T-helper 17 cell (primary cell): ENCODE measurements around the gene SLC17A9. TPM values are rescaled to one million over a fixed set of nuclear protein-coding genes. Genes with fewer than 3 reads are reported as not detected.
"Not testable (repeated sequence)": the region's sequence is repeated elsewhere in the genome, so short reads cannot be mapped to it uniquely, and the experiment has no call there.

ENCODE experiments used
- ATAC-seq: fragments of 150-1000 bp; cut with Tn5 transposase; 2 replicates; pipeline ENCODE4 v1.10.0; 2021; ENCODE audit warnings: mild to moderate bottlenecking, moderate library complexity
- DNase-seq, 3 donors: peaks; one replicate each; pipeline versions ENCODE4 v3.0.0 to v3.0.0-alpha.2; 2020 to 2021
- H3K9me3 ChIP-seq: one replicate; pipeline ENCODE4 v1.7.0; 2013; ENCODE audit warnings: low read length, mild to moderate bottlenecking; ENCODE audit not compliant: control insufficient read depth, poor library complexity, severe bottlenecking
- H3K27ac Mint-ChIP-seq: one replicate; pipeline ENCODE4 v1.8.0; 2022; ENCODE audit warnings: mild to moderate bottlenecking, moderate library complexity, mixed read lengths
- H3K27me3 Mint-ChIP-seq: one replicate; pipeline ENCODE4 v1.8.0; 2022; ENCODE audit warnings: mixed read lengths
- H3K36me3 Mint-ChIP-seq: one replicate; pipeline ENCODE4 v1.8.0; 2022; ENCODE audit warnings: low read depth, mixed read lengths
- H3K4me1 Mint-ChIP-seq: one replicate; pipeline ENCODE4 v1.8.0; 2022; ENCODE audit warnings: mild to moderate bottlenecking, mixed read lengths
- H3K4me3 Mint-ChIP-seq: one replicate; pipeline ENCODE4 v1.8.0; 2022; ENCODE audit warnings: mild to moderate bottlenecking, moderate library complexity, mixed read lengths
- total RNA-seq, 4 donors: library from RNA in 2 of 4; stranded (reverse) in 2 of 4; gene quantifications; one replicate each; pipeline ENCODE4 v1.2.3 and lab custom pipeline; 2022 to 2026

The SLC17A9 gene
- total RNA-seq, 2 donors from 2014 or later, result 0.89 to 2.4 TPM

DNA sequence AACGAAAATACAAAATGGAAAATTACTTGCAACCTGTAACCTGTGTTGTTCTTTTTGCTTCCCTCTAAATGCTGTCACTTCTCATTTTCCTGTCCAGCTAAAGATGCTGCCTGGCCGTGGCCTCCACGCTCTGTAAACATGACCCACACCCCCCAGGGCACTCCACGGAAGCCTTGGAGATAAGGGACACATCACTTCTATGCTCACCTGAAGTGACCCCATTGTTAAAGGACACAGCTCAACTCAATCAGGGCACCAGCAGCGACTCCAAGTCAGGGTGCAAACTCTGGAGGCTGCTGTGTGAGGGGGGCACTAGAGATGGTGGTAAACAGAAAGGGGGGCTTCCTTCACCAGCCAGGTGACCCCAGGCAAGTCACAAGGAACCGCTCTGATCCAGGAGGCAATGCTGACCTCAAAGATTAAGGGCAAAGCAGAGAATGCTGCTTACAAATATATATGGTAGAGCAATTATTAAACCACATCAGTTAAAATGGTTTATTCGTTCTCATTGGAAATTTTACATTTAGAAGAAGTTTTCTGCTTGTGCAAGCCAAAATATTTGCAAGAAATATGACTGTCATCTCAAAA is 39.4 kb upstream of the SLC17A9 start:
- DNase-seq (no peak), ATAC-seq (no peak)
- H3K27ac Mint-ChIP-seq, result peak overlapping the region; percentile 68
- H3K4me1 Mint-ChIP-seq, result peaks cover 47% of the 10 kb centered on the region
- peaks cover 5% of the 10 kb centered on the region for H3K36me3 Mint-ChIP-seq
- no peaks in the 10 kb centered on the region for H3K9me3 ChIP-seq
- no peaks in the 10 kb centered on the region for H3K27me3 Mint-ChIP-seq
- no peak overlapping the region for H3K4me3 Mint-ChIP-seq

DNA sequence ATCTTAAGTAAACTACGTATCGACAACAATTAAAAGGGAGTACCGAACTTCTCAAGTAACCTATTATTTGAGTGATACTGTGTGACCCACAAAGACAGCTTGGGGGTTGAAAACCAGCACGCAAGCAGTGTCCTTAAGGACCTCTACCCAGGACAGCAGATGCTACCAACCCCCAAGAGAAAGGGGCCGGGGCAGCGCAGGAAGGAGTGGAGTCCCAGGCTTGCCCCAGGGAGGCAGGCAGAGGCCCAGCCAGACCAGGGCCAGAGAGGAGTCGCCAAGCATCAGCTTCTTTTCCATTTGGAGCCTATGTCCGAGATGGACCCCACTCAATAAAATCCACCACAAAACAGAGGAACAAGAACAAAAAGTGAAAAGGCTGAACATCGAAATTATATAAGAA is 38.1 kb upstream of the SLC17A9 start:
- H3K27me3 Mint-ChIP-seq, result no peaks in the 10 kb centered on the region
- peaks cover 5% of the 10 kb centered on the region for H3K36me3 Mint-ChIP-seq
- ATAC-seq (no peak), DNase-seq (no peak)
- peaks cover 55% of the 10 kb centered on the region for H3K4me1 Mint-ChIP-seq
- peak overlapping the region; percentile 90 for H3K27ac Mint-ChIP-seq
- H3K4me3 Mint-ChIP-seq, result no peak overlapping the region
- no peaks in the 10 kb centered on the region for H3K9me3 ChIP-seq

DNA sequence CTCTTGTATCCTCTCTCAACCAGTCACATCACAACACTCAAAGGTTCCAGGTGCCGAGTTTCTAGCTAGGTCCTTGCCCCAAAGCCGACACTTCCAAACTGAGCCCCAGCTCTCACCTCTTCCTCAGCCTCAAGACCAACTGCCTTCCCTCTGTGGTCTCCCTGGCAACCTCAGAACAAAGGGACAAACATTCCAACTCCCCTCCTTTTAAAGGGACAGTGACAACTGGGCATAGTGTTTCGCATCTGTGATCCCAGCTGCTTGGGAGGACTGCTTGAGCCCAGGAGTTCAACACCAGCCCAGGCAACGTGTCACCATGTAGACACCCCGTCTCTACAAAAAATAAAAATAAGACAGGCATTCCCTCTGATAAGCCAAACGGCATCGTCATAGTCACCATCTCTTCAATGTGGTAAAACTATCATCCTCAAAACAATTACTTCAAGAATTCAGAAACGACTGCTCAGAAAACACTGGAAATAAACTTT is 37.5 kb upstream of the SLC17A9 start:
- Mint-ChIP-seq H3K36me3 (peaks cover under 1% of the 10 kb centered on the region), H3K27ac (peak overlapping the region; percentile 90), H3K27me3 (no peaks in the 10 kb centered on the region), H3K4me3 (peak overlapping the region; percentile 53), H3K4me1 (peaks cover 56% of the 10 kb centered on the region)
- ATAC-seq (peak; percentile 29), DNase-seq (no peak)
- H3K9me3 ChIP-seq, result no peaks in the 10 kb centered on the region

DNA sequence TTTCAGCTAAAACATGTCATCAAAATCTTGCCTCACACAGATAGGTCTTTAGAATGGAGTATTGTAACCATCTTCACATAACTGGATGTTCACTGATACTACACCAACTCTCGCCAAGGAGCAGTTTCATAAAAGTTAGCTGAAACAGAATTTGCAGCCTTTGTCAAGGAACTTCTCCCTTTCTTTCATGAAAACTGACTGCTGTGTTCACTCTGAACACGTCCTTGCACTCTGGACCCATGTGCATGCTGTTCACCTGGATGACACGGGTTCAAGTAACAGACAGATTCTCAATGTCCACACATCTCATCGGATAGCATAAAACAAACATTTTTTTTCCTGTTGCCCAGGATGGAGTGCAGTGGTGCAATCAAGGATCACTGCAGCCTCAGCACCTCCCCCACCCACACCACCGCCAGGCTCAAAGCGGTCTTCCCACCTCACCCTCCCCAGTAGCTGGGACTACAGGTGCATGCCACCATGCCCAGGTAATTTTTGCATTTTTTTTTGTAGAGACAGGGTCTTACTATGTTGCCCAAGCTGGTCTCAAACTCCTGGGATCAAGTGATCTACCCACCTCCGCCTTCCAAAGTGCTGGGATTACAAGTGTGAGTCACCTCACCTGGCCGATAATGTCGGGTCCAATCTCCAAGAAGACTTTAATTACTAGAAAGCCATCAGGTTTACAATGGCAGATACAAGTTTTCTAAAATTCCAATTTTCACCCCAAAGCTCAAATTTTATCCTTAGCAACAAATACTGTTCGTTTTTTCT is 35.6 kb upstream of the SLC17A9 start:
- Mint-ChIP-seq H3K4me1 (peaks cover 61% of the 10 kb centered on the region), H3K27ac (peak overlapping the region; percentile 67), H3K4me3 (peak overlapping the region; percentile 79), H3K36me3 (peaks cover 2% of the 10 kb centered on the region), H3K27me3 (no peaks in the 10 kb centered on the region)
- no peak for DNase-seq
- no peak for ATAC-seq
- H3K9me3 ChIP-seq, result no peaks in the 10 kb centered on the region

DNA sequence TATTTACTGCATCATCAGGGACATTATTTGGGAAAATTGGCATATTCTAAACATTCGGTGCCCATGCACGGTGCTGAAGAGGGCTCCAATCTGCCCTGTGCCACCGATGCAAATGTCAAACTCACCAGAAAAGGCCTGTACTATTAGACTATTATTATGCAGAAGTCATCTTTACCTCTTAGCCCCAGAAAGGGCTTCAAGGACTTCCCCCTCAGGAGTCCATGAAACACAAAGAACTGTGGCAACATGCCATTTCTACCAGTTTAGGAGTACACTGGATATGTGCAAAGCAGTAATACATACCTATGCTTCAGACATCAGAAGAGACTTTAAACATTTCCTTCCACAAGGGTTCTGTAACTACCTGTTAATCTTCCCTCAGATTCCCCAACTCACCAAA is 34.8 kb upstream of the SLC17A9 start:
- ATAC-seq (no peak), DNase-seq (no peak)
- peaks cover 68% of the 10 kb centered on the region for H3K4me1 Mint-ChIP-seq
- no peaks in the 10 kb centered on the region for H3K27me3 Mint-ChIP-seq
- peaks cover 2% of the 10 kb centered on the region for H3K36me3 Mint-ChIP-seq
- H3K4me3 Mint-ChIP-seq, result peak overlapping the region; percentile 92
- peak overlapping the region; percentile 96 for H3K27ac Mint-ChIP-seq
- H3K9me3 ChIP-seq, result no peaks in the 10 kb centered on the region

DNA sequence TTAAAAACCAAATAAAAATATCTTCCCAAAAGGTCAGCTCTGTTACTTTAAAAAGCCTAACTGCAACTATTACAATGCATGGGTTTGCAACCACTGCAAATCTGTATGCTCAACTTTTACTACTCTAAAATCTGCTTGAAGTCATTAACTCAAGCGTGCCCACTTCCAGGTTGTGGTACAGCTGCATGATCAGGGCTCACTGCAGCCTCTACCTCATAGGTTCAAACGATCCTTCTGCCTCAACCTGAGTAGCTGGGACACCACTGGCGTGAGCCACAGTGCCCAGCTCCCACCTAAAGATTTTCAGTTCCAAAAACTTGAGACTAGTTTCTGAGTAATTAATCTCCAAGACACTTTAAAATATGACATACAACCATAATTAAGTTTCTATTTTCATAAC is 34.4 kb upstream of the SLC17A9 start:
- peak overlapping the region; percentile 92 for H3K4me3 Mint-ChIP-seq
- ATAC-seq, result peak; percentile 51
- peaks cover 2% of the 10 kb centered on the region for H3K36me3 Mint-ChIP-seq

GRCh38 chr20:62918831-62919230 is 33.7 kb upstream of the SLC17A9 start:
- DNase-seq (peak in 1 of 3 donors; percentile 35), ATAC-seq (peak; percentile 73)
- Mint-ChIP-seq H3K4me3 (peak overlapping the region; percentile 92), H3K4me1 (peaks cover 65% of the 10 kb centered on the region), H3K27ac (peak overlapping the region; percentile 96), H3K27me3 (no peaks in the 10 kb centered on the region), H3K36me3 (peaks cover 2% of the 10 kb centered on the region)
- H3K9me3 ChIP-seq, result no peaks in the 10 kb centered on the region

More for the DNA sequence above, 34.4 kb upstream of the SLC17A9 start:
- no peaks in the 10 kb centered on the region for H3K9me3 ChIP-seq
- DNase-seq, result no peak
- Mint-ChIP-seq H3K27me3 (no peaks in the 10 kb centered on the region), H3K27ac (peak overlapping the region; percentile 96), H3K4me1 (peaks cover 67% of the 10 kb centered on the region)

DNA sequence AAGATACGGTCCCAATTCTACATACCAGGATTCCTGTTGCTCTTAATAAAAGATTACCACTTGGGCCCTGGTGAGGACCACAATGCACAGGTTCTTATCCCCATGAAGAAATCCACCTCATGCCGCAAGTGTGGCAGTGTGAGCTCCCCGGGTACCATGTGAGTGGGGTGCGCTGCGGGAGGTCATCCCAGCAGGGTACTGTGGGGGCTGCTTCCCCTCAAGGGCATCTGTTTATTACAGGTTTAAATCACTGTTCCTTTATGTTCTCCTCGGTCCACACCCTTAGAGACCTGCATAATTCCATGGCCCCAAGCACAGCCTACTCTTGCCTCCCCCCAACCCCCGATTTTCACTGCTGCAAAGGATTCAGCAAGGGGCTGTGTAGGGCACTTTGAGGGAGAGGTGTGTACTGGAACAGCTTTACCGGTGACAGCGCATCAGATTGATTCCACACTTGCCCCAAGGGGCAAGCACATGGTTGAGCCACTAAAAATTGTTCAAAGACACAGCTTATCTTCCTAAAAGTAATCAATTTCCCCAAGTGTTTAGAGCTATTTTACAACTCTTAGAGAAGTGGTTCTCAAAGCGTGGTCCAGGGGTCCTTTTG is 32.4 kb upstream of the SLC17A9 start:
- peak overlapping the region; percentile 92 for H3K4me3 Mint-ChIP-seq
- no peak for ATAC-seq
- no peaks in the 10 kb centered on the region for H3K9me3 ChIP-seq
- H3K27ac Mint-ChIP-seq, result peak overlapping the region; percentile 96
- H3K36me3 Mint-ChIP-seq, result peaks cover 2% of the 10 kb centered on the region
- no peak for DNase-seq
- no peaks in the 10 kb centered on the region for H3K27me3 Mint-ChIP-seq
- H3K4me1 Mint-ChIP-seq, result peaks cover 67% of the 10 kb centered on the region

DNA sequence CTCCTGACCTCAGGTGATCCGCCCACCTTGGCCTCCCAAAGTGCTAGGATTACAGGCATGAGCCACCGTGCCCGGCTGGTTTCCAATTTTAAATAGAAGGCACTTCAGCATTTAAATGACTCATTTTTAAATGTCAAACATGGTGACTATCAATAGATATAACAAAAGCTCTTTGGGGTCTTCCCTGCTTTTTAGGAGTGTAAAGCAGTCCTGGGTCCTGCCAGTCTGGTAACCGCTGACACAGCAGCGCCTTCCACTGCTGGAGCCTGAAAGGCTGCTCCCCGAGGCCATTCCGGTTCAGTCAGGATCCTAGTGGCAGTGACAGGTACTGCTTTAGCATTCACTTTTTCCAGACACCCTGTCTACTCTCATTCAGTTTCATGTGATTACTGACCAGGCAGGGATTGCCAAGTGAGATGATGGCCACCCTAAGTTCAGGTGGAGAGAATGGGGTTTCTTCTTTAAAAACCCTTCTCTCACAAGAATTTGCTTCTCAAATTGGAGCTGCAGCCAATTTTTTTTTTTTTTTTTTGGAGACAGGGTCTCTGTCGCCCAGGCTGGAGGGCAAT is 31.3 kb upstream of the SLC17A9 start:
- H3K9me3 ChIP-seq, result no peaks in the 10 kb centered on the region
- Mint-ChIP-seq H3K36me3 (peaks cover 2% of the 10 kb centered on the region), H3K4me3 (peak overlapping the region; percentile 86), H3K27ac (peak overlapping the region; percentile 96), H3K4me1 (peaks cover 67% of the 10 kb centered on the region), H3K27me3 (no peaks in the 10 kb centered on the region)
- DNase-seq, result peak; percentile 43 to 53 (median 45)
- peak; percentile 56 for ATAC-seq

GRCh38 chr20:62922451-62922921 is 30.0 kb upstream of the SLC17A9 start:
- H3K27me3 Mint-ChIP-seq, result no peaks in the 10 kb centered on the region
- DNase-seq (peak in 2 of 3 donors; percentile 22 to 37), ATAC-seq (peak; percentile 13)
- H3K36me3 Mint-ChIP-seq, result peaks cover 2% of the 10 kb centered on the region
- peaks cover 62% of the 10 kb centered on the region for H3K4me1 Mint-ChIP-seq
- no peaks in the 10 kb centered on the region for H3K9me3 ChIP-seq
- peak overlapping the region; percentile 88 for H3K4me3 Mint-ChIP-seq
- H3K27ac Mint-ChIP-seq, result peak overlapping the region; percentile 98

DNA sequence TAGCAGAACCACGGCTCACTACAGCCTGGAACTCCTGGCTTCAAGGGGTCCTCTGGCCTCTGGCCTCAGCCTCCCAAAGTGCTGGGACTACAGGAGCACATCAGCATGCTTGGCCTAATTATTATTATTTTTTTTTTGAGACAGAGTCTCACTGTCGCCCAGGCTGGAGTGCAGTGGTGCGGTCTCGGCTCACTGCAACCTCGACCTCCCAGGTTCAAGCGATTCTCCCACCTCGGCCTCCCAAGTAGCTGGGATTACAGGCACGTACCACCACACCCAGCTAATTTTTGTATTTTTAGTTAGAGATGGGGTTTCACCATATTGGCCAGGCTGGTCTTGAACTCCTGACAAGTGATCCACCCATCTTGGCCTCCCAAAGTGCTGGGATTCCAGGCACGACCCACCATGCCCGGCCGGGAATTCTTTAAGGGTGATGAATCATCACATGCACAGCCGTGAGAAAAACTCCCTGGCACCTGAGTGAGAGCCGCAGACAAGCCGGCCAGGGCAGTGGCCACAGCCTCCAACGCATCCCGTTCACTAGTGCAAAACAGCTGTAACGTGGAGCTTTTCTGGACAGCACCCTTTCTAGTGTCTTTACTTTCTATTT is 29.3 kb upstream of the SLC17A9 start:
- Mint-ChIP-seq H3K4me3 (peak overlapping the region; percentile 88), H3K27ac (peak overlapping the region; percentile 98), H3K4me1 (peaks cover 62% of the 10 kb centered on the region)
- H3K27me3 Mint-ChIP-seq, DNase-seq, ATAC-seq, H3K9me3 ChIP-seq, H3K36me3 Mint-ChIP-seq: not testable (repeated sequence)

DNA sequence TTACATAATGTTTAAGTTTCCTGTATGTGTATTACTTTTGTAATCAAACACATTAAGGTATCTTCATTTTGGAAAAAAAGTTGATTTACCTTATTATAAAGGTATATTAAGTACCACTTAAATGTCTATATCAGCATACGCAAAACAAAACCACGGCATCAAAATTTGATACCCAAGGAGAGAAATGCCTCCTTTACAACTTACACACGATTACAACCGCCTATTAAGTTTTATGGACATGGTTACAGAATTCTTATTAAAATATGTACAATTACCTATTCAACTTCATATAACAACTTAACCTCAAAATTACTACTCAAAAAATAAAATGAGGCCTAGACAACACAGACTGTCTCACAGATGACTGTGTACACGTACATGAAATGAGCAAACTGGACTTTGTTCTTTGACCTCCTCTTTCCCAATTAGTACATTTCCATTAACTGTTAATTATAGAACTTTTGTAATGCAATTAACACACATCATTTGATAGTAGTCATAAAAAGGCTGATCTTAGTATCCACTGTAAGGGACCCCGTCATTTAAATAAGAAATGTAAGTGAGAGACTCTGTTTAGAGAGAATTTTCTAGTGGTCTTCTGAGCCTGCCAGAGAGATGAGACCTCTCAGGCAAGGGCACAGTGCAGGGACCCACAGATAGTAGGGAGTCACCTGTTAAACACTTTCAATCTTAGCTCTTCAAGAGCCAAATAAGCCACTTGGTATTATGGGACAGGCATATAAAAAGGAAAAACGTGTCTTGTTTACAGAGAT is 28.7 kb upstream of the SLC17A9 start:
- Mint-ChIP-seq H3K36me3 (peaks cover 2% of the 10 kb centered on the region), H3K4me3 (peak overlapping the region; percentile 91), H3K4me1 (peaks cover 60% of the 10 kb centered on the region), H3K27me3 (no peaks in the 10 kb centered on the region), H3K27ac (peak overlapping the region; percentile 98)
- no peak for ATAC-seq
- no peaks in the 10 kb centered on the region for H3K9me3 ChIP-seq
- DNase-seq, result no peak
